AG20443 (cell line): ENCODE measurements around the gene SLC35A1.
"Not testable (repeated sequence)": the region's sequence is repeated elsewhere in the genome, so short reads cannot be mapped to it uniquely, and the experiment has no call there.

Source experiments
- DNase-seq: peaks from one replicate; pipeline ENCODE4 v3.0.0; 2012; ENCODE audit warnings: low spot score, mixed read lengths

Gene SLC35A1, protein sequence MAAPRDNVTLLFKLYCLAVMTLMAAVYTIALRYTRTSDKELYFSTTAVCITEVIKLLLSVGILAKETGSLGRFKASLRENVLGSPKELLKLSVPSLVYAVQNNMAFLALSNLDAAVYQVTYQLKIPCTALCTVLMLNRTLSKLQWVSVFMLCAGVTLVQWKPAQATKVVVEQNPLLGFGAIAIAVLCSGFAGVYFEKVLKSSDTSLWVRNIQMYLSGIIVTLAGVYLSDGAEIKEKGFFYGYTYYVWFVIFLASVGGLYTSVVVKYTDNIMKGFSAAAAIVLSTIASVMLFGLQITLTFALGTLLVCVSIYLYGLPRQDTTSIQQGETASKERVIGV

DNA sequence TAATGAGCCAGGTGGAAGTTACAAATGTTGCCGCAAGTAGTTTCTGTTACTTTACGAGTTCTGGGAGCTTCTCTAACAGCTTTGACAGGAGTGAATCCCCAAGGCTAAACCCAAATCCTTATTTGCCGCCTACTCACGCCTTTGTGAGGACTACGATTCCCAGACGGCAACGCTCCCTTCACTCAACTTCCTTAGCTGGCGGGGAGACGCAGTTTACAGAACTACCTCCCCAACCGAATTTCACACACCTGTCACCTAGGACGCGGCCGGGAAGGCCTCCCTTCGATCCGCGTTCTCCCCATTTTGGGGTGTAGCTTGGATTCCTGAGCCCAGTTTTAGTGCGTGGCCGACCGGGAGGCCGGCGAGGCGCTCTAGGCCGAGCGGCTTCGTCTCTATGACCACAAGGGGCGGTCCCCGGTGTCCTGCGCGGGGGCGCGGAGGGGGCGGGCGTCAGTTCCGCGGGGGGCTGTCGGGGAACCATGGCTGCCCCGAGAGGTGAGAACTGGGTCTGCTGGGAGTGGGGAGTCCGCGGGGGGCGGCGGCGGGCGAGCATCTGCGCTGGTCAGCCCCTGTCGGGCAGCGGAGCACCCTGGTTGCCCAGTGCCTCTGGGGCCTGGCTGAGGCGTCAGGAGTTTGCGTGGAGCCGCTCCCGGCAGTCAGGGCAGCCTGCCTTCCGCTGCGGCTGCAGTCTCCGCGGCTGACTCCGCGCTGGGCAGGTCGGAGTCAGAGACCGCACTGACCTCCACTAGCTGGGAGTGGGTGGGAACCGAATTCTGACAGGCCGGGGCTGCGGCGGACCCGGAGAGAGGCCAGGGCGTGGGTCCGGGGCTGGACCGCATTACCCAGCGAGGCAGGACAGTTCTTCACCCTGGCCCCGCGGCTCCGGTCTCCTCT, at the start of gene SLC35A1:
Gene SLC35A1 (plus strand): TSS at position 450 of the 894 bp plus-strand sequence. CDS start 30 bp downstream, at position 480.
- DNase-seq: peak; percentile 96

DNA sequence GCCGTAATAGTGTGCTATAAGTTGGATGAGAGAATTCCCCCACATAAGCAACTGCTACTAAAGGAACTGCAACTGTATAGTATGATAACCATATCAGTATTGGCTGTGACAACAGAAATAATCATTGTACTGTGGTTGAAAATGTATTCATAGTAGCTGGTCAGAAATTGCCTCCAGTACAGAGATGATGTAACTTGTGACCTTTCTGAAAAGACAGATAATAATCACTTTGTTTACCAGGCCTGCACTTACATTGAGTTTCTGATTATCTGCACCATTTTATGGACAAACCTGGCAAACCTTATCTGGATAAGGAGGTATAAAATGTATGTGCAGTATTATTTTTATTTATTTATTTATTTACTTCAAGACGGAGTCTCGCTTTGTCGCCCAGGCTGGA, 46.0 kb upstream of the SLC35A1 start:
- DNase-seq: no peak

DNA sequence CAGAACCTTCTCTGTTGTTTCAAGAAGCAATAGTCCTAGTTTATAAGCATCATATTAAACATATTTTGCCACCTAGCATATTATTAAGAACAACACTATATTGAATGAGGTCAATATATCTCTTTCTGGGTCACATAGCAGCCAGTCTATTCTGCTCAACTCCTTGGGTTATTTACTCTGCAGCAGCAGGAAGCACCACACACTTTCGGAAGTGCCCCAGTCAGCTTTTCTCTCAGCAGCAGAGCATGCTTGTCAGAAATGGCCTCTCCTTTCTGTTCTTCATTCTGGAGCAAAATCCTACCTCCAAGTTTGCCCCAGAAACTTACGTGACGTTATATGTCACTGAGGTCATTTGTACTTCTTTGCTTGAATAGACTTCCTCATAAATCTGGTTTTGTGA, 42.3 kb upstream of the SLC35A1 start:
- DNase-seq: no peak

DNA sequence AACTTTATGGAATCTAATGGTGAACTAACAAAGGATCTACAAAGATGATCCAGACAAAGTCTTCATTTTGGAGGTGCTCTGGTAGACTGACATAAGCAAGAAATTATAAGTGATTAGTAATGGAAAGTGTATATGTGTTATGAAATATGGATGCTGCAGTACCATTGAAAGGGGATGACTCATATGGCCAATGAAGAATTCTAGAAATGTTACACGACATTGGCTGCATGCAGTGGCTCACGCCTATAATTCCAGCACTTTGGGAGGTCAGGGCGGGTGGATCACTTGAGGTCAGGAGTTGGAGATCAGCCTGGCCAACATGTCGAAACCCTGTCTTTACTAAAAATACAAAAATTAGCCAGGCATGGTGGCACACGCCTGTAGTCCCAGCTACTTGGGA, 41.5 kb upstream of the SLC35A1 start:
- no peak for DNase-seq

DNA sequence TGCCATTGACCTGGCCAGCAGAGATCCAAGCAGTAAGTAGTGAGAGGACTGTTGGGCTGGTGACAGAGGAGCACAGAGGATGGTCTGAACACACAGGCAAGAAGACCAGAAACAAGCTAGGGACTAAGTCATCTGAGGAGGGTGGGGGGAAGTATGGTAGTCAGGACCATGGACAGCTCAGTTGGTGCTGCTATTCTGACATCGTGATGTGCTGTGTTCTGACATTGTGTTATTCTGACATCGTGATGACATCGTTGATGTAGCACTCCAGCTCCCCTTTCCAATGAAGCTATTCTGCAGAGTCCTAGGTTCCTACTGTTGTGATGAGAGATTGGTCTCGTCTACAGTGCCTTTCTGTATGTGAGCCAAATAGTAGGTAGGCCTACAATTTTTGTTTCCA, 36.3 kb upstream of the SLC35A1 start:
- peak; percentile 65 for DNase-seq

DNA sequence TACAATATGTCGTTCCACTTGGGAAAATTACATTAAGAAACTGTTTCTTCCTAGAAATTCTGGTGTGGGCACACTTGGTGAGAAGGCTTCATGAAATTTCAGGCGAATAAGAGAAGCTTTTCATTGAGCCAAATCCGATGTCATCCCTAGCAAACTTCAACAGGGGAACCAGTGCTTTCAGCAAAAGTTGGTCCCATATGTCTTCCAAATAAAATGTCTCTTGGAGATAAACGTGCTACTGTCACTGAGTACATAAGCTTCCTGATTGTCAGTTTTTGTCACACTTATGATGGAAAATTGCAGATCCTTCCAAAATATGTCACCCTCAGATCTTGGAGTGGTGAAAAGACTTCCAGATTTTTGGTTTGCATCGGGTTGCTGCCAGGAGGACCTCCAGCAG, 31.1 kb upstream of the SLC35A1 start:
- no peak for DNase-seq

DNA sequence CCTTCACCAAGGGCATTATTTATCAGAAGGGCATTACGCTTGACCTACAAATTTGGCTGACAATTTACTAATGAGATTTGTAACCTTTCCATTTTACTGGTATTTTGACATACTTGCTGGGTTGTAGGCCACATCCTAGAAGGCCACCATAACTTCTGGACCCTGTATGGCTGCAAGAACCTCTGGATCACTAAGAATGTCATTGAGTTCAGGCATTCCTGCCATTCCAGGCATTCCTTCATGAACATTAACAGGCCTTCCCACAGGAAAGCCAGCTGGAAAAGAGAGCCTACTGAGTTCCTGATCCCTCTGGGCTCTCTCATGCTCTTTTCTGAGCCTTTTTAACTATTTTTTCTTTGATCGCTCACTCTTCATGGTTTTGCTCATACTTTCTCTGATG, 28.4 kb upstream of the SLC35A1 start:
- DNase-seq: peak; percentile 14

DNA sequence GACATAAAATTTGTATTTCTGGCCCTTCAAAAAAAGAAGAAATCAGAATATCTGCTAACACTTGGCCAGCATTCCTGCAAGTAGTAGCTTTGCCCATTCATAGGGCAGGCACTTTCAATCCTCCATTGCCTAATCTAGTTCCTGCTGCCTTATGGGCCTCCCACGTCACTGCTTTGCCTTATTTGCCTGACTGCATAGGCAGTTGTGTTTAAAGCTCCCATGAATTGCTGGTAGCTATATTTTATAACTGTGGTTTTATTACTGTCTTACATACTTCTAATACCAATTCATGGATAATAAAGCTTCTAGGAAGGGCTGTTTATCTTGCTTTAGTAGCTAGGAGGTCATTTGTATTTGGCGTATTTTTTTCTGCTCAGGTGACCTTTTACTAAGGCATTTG, 7.7 kb upstream of the SLC35A1 start:
- DNase-seq: no peak

DNA sequence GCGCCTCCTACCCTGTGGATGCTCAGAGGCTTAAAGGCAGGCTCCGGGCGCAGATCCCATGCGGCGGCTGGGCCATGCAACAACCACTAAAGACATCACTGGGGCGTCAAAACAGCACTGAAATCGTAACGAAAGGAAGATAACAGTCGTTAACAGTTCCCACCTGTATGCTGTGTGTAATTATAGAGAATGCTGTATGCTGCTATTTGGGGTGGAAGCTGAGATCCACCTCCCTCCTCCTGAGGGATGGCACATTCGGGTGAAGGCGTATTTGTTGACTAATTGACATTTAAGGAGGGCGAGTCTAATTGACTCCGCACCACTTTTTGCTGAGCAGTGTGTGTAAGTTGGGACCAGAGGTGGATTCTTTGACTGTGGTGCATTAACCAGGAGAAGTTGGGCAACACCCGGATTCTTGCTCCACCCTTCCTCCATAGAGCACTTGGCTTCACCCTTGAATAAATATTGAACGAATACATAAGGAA, 687 bp downstream of the SLC35A1 start:
- peak; percentile 58 for DNase-seq

DNA sequence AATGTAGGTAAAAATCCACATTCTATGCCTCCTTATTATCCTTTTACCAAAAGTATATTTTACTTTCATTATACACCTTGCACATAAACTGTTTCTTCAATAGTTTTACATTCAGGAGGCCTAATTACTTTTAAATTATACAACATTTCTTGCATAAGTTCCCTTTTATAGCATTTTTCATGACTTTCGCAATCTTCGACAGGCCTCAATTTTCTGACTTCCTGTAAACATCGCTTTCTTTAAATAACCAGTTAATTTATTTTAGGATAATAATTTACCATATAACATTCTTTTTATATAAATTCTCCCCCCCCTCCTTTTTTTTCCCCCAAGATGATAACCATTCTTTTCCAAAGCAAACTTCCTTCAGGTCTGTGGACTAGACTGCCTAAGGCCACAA, 9.2 kb downstream of the SLC35A1 start:
- DNase-seq: no peak

DNA sequence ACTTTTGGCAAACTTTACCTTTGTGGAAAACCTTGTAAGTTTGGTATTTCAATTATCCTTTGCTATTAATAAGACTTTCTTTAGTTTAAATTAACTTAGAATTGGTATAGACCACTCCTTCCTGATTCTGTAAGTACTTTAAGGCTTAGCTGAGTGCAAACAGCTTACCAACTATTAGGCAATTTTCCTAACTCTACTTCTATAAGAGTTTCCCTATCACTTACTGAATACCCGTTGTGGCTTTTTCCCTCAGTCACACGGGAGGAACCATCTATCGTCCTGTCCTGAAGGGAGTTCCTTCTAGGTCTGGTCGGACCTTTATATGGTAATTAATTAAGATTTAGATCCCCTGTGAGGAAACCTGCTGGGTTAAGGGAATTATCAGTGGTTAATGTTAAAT, 9.6 kb downstream of the SLC35A1 start:
- DNase-seq: no peak

DNA sequence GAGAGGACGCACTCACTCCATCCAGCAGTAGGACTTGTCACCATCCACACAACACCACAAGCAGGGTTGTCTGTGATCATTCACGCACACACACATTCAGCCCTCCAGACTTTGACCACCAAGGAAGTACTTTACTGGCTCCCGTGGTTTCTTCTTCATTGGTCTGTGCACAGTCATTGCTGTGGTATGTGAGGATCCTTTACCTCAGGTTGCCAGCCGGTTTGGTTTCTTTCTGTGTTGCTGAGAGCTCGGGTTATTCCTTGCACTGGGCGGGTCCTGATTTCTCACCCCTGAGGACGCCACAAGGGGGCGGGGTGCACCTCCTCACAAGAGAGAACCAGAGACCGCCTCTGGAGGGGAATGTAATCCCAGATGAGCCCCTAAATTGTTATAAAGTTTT, 11.2 kb downstream of the SLC35A1 start:
- DNase-seq: peak; percentile 8

DNA sequence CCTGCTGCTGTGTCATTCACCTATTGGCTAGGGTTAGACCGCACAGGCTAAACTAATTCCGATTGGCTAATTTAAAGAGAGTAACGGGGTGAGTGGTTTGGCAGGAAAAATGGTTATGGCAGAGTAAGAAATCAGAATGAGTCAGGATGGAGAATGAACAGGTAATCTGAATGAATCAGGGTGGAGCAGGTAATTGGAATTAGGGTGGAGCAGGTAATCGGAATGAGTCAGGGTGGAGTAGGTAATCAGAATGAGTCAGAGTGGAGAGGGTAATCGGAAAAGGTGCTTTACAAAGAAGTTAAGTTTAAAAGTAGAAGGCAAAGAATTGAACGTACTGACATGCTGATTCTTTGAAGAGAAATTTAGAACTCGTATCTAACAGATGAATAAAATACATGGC, 11.7 kb downstream of the SLC35A1 start:
- DNase-seq: no peak

DNA sequence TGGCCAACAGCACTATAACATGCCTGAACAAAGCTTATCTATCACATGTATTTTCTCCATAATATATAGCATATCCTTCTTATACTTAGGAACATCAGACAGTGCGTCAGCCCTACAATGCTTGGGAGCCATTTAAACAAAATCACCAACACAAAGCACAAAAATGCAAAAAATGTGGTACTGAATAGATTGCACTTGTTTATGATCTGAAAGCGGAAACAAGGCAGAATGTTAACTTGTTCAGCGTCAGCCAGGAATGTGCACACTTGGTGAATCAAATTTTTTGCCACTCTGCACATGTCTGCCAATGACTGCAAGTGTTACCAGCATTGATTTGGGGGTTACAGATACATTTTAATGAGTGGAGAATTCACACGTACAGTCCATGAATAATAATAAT, 14.8 kb downstream of the SLC35A1 start:
- peak; percentile 8 for DNase-seq

DNA sequence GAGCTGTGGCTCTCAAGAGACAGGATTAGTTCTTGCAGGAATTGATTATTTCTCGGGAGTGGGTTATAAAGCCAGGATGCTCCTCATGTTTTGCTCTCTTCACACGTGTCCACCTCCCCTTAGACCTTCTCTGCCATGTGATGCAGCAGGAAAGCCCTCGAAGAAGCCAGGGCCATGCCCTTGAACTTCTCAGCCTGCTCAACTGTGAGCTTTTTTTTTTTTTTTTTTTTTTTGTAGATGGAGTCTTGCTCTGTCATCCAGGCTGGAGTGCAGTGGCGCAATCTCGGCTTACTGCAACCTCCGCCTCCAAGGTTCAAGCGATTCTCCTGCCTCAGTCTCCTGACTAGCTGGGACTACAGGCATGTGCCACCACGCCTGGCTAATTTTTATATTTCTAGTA, 16.6 kb downstream of the SLC35A1 start:
- not testable (repeated sequence) for DNase-seq

DNA sequence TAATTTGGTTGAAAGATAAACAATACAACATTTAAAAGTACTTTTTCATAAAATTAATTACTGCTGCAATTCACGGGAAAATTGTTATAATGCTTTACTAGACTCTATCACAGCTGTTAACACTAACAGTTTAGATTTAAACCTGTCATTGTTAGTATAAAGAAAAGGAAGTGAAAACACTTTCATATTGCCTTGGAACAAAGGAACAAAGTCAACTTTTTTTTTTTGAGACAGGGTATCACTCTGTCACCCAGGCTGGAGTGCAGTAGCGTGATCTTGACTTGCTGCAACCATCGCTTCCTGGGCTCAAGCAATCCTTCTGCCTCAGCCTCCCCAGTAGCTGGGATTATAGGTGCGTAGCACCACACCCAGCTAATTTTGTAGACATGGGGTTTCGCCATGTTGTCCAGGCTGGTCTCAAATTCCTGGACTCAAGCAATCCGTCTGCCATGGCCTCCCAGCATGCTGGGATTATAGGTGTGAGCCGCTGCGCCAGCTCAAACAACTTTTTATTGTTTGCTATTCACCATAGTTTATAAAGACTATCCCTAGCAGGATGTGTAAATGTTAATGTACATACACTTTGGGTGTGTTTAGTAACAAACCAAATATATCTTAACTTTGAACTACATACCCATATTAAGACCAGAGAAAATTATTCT, 22.1 kb downstream of the SLC35A1 start:
- DNase-seq: no peak

DNA sequence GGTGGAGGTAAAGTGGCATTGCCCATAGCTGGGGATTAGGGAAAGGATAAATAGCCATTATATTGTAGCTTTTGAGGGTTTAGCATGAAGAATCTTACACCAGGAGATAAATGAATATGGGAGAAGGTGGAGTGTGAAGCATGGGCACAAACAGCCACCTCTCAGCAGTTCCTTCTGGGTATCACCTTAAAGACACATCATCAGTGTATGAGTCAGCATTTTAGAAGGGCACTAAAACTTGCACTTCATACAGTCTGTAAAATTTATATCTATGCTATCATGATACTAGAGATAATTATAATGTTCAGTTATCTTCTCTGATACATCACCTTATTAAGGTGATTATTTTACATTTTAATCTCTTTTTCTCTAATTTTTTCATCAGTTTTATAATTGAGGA, 25.3 kb downstream of the SLC35A1 start:
- no peak for DNase-seq

DNA sequence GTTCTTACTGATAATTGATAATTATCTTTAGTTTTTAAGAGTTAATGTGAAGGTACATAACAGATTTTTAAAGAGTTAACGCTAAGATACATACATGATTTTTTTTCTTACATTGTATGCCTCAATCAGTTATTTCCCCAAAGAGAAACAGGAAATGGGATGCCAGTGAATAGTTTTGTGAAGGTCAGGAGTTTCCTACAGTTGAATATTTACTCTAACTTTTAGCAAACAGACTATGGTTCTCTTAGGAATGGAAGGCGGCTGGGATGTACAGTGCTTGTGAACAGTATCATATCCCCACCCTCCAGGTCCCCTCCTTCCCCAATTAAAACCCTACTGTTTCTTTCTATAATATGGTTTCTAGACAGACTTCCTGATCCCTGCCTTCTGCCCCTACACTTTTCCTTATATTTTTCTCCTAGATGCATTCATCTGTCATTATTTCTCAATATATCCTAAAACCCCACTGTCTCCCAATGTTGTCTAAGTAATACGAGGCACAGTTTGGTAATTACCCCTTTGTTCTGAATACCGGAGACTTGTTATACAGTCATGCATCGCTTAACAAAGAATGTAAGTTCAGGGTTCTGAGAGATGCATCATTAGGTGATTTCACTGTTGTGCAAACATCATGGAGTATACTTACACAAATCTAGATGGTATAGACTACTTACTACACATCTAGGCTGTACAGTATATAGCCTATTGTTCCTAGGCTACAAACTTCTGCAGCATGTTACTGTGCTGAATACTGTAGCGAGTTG, 29.2 kb downstream of the SLC35A1 start:
- no peak for DNase-seq

DNA sequence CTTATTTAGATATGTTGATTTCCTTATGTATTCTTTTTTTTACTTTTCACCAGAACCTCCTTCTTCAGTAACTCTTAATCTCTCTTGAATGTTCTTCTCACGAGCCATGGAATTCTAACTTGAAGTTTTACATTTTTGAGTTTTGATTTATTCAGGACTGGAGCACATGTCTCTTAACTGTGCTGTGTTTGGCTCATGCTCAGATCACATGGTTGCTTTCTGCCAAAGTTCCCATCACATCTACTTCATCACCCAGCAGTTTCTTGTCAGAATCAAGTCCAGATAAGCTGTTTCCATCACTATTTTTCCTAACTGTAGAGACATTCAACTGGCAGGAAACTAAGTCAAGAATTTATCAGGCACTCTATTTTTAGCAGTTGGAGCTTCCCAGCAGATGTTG, 31.7 kb downstream of the SLC35A1 start:
- no peak for DNase-seq

DNA sequence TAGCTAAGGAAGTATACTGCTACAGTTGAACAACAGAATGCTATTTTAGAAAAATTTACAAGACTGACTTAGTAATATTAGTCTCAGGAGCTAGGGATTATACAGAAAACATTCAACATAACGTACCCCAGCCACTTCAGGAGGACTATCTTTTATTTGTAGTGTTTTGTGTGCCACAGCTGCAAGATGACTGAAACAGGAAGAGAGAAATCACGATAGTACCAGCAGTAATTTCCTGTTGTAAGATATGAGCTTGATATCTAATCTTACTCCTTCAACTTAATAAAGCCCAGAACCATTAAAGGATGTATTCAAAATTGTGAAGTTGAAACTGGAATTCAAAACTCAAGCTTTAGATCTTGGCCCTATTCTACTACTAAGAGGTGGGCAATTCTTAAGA, 42.1 kb downstream of the SLC35A1 start:
- DNase-seq: no peak

DNA sequence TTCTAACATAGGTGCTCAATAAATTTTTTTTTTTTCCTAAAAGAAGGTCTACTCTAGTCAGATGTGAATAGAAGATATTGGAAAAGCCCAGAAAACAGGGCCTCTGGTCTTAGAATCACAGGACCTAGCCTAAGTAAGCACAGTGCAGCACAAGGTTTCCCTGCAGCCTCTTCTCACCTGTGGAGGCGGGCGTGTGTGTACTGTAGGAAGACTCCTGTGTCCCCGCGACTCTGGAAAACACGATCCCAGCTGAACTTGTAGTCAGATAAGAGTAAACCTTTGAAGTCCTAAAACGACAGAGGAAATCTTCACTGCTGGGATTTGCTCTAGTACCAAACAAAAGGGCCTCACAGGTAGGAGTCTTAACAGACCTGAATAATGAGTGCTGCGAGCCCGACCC, 45.7 kb downstream of the SLC35A1 start:
- no peak for DNase-seq

DNA sequence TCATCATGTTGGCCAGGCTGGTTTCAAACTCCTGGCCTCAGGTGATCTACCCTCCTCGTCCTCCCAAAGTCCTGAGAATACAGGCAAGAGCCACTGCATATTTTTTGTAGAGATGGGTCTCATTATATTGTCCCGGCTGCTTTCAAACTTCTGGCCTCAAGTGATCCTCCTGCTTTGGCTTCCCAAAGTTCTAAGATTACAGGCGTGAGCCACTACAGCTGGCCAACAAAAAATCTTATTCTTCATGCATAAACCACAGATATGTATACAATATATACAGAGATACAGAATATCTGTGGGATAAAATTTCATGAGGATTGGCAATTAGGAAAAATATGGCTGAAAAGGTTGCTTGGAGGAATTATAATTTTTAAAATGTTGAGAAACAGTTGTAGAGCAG, 49.9 kb downstream of the SLC35A1 start:
- DNase-seq: no peak
